ENCODE measurements around the gene RAET1L.

DNA sequence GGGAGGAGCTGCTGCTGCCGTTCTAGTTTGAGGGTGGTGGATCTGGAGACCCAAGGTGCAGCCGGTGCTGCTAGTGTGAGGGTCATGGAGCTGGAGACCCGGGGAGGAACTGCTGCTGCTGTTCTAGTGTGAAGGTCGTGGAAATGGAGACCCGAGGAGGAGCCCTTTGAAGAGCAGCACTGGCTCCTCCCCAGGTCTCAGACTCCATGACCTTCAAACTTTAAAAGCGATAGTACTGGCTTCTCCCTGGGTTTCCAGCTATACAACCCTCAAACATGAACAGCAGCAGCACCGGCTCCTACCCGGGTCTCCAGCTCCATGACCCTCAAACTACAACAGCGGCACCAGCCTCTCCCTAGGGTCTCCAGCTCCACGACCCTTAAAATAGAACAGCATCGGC lies 28.1 kb upstream of the RAET1L start:
- TF ChIP-seq EZH2 (IDR thresholded peaks at IDR 0.05), result no peak
- no peak for TF ChIP-seq POLR2AphosphoS5 (IDR thresholded peaks at IDR 0.05; ENCODE audit: borderline replicate concordance, low read depth, low read length)
- no peak for TF ChIP-seq FOXP2 (optimal IDR thresholded peaks at IDR 0.05; ENCODE audit: control extremely low read depth, extremely low read length, insufficient read depth)

Measured in SK-N-MC (cell line).